22Rv1 (cell line): ENCODE data around the gene TMEM259.

Experiments
- ZFX ChIP-seq: fragments of 450-650 bp; IDR thresholded peaks from 2 replicates; pipeline ENCODE4 v1.6.1; 2017; ENCODE audit warnings: antibody characterized with exemption, borderline replicate concordance
- TF ChIP-seq, protein P1 (sequence below): fragments of 450-650 bp; IDR thresholded peaks from 2 replicates; pipeline ENCODE4 v1.5.1; 2017; ENCODE audit warnings: mild to moderate bottlenecking

DNA sequence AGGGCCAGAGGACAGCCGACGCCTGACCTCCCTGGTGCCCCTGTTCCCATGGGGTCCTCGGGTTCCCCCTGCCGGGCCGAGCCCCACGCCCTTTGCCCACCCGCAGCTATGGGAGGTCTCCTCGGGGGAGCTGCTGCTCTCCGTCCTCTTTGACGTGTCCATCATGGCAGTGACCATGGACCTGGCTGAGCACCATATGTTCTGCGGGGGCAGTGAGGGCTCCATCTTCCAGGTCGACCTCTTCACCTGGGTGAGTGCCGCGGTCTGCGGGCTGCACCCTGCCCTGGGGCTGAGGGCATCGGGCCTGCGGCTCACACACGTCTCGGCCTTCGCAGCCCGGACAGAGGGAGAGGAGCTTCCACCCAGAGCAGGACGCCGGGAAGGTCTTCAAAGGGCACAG is 30.2 kb downstream of the TMEM259 start:
- TF ChIP-seq, protein P1, sequence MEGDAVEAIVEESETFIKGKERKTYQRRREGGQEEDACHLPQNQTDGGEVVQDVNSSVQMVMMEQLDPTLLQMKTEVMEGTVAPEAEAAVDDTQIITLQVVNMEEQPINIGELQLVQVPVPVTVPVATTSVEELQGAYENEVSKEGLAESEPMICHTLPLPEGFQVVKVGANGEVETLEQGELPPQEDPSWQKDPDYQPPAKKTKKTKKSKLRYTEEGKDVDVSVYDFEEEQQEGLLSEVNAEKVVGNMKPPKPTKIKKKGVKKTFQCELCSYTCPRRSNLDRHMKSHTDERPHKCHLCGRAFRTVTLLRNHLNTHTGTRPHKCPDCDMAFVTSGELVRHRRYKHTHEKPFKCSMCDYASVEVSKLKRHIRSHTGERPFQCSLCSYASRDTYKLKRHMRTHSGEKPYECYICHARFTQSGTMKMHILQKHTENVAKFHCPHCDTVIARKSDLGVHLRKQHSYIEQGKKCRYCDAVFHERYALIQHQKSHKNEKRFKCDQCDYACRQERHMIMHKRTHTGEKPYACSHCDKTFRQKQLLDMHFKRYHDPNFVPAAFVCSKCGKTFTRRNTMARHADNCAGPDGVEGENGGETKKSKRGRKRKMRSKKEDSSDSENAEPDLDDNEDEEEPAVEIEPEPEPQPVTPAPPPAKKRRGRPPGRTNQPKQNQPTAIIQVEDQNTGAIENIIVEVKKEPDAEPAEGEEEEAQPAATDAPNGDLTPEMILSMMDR = no peak
- no peak for TF ChIP-seq ZFX
